ENCODE results near the gene VWA5A. TPM values are rescaled to one million over a fixed set of nuclear protein-coding genes. Genes with fewer than 3 reads are reported as not detected.

The VWA5A gene
- total and polyA plus RNA-seq, 10 donors, result 6.7 to 15.4 (median 11.7) TPM

DNA sequence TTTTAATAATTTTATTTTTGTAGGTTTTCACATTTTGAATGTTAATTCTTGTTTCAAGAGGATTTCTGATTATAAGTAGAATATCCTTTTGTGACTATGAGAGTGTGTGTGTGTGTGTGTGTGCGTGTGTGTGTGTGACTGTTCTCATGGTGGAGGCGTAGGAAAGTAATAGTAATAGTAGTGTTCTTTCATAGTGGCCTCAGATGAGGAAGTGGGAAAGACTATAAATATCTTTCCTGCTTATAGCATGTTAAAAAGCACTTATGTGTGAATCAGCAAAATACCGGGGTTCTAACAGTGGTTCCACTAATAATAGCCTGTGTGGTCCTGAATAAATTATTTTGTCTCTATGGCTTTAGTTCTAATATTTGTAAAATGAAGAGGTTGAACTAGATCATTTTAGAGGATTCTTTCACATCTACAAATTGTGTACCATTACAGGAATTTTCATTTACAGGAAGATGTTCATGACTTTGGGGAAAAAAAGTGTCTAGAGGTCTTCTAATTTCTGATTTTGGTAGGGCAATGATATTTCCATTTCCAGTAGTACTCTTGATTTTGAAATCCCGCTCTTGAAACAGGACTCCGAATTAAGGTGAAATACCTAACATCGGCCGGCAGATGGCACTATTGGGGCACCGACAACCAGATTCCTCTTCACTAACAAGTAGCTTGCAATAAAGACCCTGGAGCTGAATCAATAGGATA, 44.2 kb upstream of the VWA5A start:
- peak overlapping the region in 3 of 8 donors; percentile 42 to 49 (median 49) for H3K27ac ChIP-seq
- H3K4me3 ChIP-seq, result no peak overlapping the region
- intact Hi-C loops (cut with DNase I; ENCODE audit: low total_unique reads), result no loop called here
- peak; percentile 82 for DNase-seq
- WGBS, 5 donors, result 1 to 4% (median 2%) methylated on average over 8 of the region's 8 CpGs
- no peaks in the 10 kb centered on the region for H3K9me3 ChIP-seq
- TF ChIP-seq POLR2A (IDR thresholded peaks at IDR 0.05), result no peak
- TF ChIP-seq, protein P1, sequence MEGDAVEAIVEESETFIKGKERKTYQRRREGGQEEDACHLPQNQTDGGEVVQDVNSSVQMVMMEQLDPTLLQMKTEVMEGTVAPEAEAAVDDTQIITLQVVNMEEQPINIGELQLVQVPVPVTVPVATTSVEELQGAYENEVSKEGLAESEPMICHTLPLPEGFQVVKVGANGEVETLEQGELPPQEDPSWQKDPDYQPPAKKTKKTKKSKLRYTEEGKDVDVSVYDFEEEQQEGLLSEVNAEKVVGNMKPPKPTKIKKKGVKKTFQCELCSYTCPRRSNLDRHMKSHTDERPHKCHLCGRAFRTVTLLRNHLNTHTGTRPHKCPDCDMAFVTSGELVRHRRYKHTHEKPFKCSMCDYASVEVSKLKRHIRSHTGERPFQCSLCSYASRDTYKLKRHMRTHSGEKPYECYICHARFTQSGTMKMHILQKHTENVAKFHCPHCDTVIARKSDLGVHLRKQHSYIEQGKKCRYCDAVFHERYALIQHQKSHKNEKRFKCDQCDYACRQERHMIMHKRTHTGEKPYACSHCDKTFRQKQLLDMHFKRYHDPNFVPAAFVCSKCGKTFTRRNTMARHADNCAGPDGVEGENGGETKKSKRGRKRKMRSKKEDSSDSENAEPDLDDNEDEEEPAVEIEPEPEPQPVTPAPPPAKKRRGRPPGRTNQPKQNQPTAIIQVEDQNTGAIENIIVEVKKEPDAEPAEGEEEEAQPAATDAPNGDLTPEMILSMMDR (IDR thresholded peaks at IDR 0.05 in 8 of 11, conservative IDR thresholded peaks at IDR 0.05 in 3 of 11), result peak; percentile 50 to 84 (median 70)
- H3K4me1 ChIP-seq, result peaks cover 0 to 38% (median 26%) of the 10 kb centered on the region in 6 donors
- no peaks in the 10 kb centered on the region for H3K36me3 ChIP-seq
- peaks cover 0 to 37% (median 4%) of the 10 kb centered on the region in 7 donors for H3K27me3 ChIP-seq (replicated peaks in 1 of 7)

DNA sequence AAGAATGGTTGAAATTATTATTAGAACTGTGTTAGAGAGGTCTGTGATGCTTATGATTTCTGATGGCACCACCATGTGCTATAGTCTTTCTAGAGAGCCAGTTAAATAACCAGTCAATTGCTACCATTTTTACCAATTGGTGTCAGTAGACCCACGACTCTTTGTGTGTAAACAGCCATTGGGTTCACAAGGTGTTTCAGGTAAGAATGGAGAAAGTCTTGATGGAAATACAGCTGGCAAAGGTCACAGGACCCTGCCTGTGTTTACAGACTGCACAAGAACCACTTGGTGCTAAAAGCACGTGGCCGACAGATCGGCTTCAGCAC, 43.7 kb upstream of the VWA5A start:
- TF ChIP-seq, protein P1 (IDR thresholded peaks at IDR 0.05 in 8 of 11, conservative IDR thresholded peaks at IDR 0.05 in 3 of 11), result peak in 1 of 11 experiments; percentile 13
- no peak for TF ChIP-seq POLR2AphosphoS5 (IDR thresholded peaks at IDR 0.05)
- Histone ChIP-seq H3K4me3 (no peak overlapping the region), H3K4me1 (peaks cover 0 to 43% (median 31%) of the 10 kb centered on the region in 6 donors), H3K27me3 (replicated peaks in 1 of 7) (peaks cover 0 to 42% (median 8%) of the 10 kb centered on the region in 7 donors), H3K36me3 (no peaks in the 10 kb centered on the region), H3K9me3 (no peaks in the 10 kb centered on the region), H3K27ac (no peak overlapping the region)
- intact Hi-C loops (cut with DNase I; ENCODE audit: low total_unique reads), result no loop called here
- DNase-seq, result no peak
- 73 to 89% (median 84%) methylated on average over 4 of the region's 4 CpGs for WGBS, 5 donors

DNA sequence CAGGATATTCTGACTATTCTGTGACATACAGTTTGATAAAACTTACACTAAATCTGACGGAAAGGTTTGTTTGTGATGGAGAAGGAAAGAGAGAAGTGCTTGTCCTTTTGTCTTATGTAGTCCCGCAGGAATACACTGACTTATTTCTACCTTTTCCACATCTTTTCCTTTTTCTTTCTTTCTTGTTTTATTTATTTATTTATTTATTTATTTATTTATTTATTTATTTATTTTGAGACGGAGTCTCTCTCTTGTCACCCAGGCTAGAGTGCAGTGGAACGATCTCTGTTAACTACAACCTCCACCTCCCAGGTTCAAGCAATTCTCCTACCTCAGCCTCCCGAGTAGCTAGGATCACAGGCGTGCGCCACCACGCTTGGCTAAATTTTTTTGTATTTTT, 43.1 kb upstream of the VWA5A start:
- 89 to 93% (median 93%) methylated on average over 8 of the region's 8 CpGs for WGBS, 5 donors
- intact Hi-C loops (cut with DNase I; ENCODE audit: low total_unique reads), result no loop called here
- no peak for DNase-seq

DNA sequence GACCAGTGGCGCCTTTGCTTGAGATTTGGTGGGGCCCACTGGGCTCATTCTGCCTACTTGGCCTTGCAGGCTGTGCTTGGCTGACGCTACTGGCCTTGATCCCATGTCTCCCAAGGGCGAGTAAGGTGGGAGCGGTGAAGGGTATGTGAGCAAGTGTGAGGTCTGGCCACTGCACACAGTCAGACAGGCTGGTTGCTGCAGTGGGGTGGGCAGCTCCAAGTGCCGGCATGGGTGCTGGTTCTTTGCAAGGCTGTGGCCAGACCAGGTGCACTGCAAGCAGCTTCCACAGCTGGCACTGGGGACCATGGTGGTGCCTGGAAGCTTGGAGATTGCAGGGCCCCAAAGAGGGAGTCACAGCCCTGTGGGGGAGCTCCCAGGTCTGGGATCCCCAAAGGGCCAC, 40.7 kb upstream of the VWA5A start:
- Histone ChIP-seq H3K9me3 (no peaks in the 10 kb centered on the region), H3K27ac (no peak overlapping the region), H3K4me1 (peaks cover 0 to 41% (median 31%) of the 10 kb centered on the region in 6 donors), H3K27me3 (replicated peaks in 1 of 7) (peaks cover 0 to 38% (median 8%) of the 10 kb centered on the region in 7 donors), H3K36me3 (no peaks in the 10 kb centered on the region), H3K4me3 (no peak overlapping the region)
- DNase-seq, result peak; percentile 74
- TF ChIP-seq, protein P1 (IDR thresholded peaks at IDR 0.05 in 8 of 11, conservative IDR thresholded peaks at IDR 0.05 in 3 of 11), result no peak
- TF ChIP-seq POLR2A (IDR thresholded peaks at IDR 0.05) (no peak), POLR2AphosphoS5 (IDR thresholded peaks at IDR 0.05) (no peak)
- 89 to 96% (median 91%) methylated on average over 5 of the region's 5 CpGs for WGBS, 5 donors
- intact Hi-C loops (cut with DNase I; ENCODE audit: low total_unique reads), result no loop called here

More for the DNA sequence above, 43.1 kb upstream of the VWA5A start:
- Histone ChIP-seq H3K36me3 (no peaks in the 10 kb centered on the region), H3K4me1 (peaks cover 0 to 48% (median 33%) of the 10 kb centered on the region in 6 donors), H3K27me3 (replicated peaks in 1 of 7) (peaks cover 0 to 43% (median 8%) of the 10 kb centered on the region in 7 donors), H3K4me3 (no peak overlapping the region), H3K27ac (no peak overlapping the region), H3K9me3 (no peaks in the 10 kb centered on the region)
- no peak for TF ChIP-seq POLR2AphosphoS5 (IDR thresholded peaks at IDR 0.05)
- no peak for TF ChIP-seq POLR2A (IDR thresholded peaks at IDR 0.05)
- TF ChIP-seq, protein P1 (IDR thresholded peaks at IDR 0.05 in 8 of 11, conservative IDR thresholded peaks at IDR 0.05 in 3 of 11), result no peak
